Left cardiac atrium (tissue), 4 donors: ENCODE results near the gene ARHGEF38. TPM values are rescaled to one million over a fixed set of nuclear protein-coding genes. Genes with fewer than 3 reads are reported as not detected.
A peak's percentile ranks its signal among the peaks of the same experiment; 100 is the strongest.
"Not testable (repeated sequence)": the region's sequence is repeated elsewhere in the genome, so short reads cannot be mapped to it uniquely, and the experiment has no call there.

Source experiments
- ATAC-seq, 2 donors: fragments of 200-7000 bp; cut with Tn5 transposase; one replicate each; pipeline ENCODE4 v1.9.1; 2020; ENCODE audit warnings: mild to moderate bottlenecking in 2 of 2, moderate library complexity in 2 of 2
- DNase-seq: peaks from one replicate; pipeline ENCODE4 v3.0.0-alpha.2; 2020
- intact Hi-C, 2 donors: fragments of 100-400 bp; cut with DNase I; formaldehyde crosslinking; loops; one replicate each; pipeline versions ENCODE4 v1.14.1 to v1.15.1; 2022 to 2023
- total RNA-seq, 2 donors: library from RNA; stranded (reverse); fragmentation: NEBNext Ultra II Directional; extraction: Animal tissue kit (Norgen Biotek cat#: 25700); gene quantifications; one replicate each; pipeline ENCODE4 v1.2.1, GENCODE V29; 2021
- donor health status: DM: no; HTN: yes; CAD: no.
- donor health status: DM: no; HTN: yes; CAD: no; lungs with severe emphysema.
- donor health status: DM: yes; HTN: yes; CAD: no.
- donor health status: Dilated cardiomyopathy.

Gene ARHGEF38
- total RNA-seq, 2 donors from 2014 or later, result not detected

DNA sequence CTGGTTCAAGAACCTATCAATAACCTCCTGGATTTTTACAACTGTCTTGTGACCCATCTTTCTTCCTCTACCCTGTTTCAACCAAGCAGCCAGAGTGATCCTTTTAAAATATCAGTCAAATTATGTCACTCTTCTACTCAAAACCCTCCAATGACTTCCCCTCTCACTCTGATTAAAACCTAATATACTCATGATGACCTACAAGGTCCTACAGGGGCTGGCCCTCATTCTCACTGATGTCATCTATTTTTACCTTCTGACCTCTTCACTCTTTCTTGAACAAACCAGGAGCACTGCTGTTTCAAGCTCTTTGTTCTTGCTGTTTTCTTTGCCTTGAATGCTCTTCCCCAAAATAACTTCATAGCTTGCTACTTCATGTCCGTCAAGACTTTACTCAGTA, 48.5 kb downstream of the ARHGEF38 start:
- intact Hi-C loops, result no loop called here
- DNase-seq (no peak), ATAC-seq (no peak)

DNA sequence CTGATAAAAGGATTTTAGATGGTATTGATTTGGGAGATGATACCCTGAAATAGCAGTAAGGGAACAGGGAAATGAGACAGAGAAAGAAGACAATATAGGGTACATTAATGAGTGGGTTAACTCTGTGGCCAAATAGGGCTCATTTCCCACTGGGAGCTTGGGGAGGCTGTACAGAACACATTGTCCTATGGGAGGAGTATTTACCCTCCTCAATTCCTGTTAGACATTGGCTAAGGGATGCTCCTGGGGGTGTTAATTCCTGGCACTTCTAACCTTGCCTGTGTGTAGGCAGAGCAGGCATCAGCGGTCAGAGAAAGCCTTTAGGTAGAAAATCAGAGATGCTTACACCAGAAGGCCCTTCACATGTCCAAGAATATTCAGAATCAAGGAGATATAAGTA, 49.0 kb downstream of the ARHGEF38 start:
- no peak for ATAC-seq
- intact Hi-C loops, result no loop called here

DNA sequence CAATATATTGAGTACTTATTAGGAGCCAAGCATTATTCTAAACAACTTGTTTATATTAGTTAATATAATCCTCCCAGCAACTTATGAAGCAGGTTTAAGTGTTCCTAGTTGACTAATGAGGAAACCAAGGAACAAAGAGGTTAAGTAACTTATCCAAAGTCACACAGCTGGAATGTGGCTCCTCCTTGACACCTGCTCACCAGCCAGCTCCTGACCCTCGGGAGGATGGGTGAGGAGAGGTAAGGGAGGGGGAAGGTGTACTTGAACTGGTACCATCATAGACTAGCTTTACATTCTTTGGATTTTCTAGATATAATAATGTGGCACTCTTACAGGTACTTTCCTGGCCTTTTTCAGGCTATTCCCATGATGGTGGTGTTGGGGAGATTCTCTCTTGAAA, 50.7 kb downstream of the ARHGEF38 start:
- intact Hi-C loops, result no loop called here
- DNase-seq, result no peak
- no peak for ATAC-seq

More for the DNA sequence above, 49.0 kb downstream of the ARHGEF38 start:
- no peak for DNase-seq

DNA sequence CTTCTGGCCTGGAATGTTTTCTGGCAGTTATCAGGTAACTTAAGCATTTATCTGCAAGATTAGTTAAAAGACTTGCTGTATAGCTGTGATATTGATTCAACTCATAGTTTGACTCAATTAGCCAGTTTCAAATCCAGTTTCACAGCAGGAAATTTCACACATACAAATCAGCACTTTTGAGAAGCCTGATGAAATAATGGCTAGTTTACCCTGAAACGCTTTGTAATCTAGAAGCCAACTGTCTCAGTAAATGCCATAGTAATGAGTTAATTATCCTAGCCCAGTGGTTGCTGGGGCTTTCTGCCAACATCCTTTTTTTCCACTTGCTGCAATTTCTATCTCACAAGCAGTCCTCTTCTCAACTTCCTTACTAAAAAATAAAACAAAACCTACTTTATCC, 53.1 kb downstream of the ARHGEF38 start:
- ATAC-seq (no peak), DNase-seq (no peak)
- intact Hi-C loops, result no loop called here

DNA sequence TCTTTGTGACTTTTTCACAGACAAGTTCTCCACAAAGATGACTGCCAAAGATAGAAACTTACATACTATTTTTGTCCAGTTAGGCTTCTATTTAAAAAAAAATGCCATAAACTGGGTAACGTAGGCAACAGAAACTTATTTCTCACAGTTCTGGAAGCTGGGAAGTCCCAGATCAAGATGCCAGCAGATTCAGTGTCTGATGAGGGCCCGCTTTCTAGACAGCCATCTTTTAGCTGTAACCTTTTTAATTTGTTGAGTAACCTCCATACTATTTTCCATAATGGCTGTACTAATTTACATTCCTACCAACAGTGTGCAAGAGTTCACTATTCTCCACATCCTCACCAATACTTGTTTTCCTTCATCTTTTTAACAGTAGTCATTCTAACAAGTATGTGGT, 55.5 kb downstream of the ARHGEF38 start:
- ATAC-seq, result no peak
- no peak for DNase-seq
- intact Hi-C loops, result no loop called here

DNA sequence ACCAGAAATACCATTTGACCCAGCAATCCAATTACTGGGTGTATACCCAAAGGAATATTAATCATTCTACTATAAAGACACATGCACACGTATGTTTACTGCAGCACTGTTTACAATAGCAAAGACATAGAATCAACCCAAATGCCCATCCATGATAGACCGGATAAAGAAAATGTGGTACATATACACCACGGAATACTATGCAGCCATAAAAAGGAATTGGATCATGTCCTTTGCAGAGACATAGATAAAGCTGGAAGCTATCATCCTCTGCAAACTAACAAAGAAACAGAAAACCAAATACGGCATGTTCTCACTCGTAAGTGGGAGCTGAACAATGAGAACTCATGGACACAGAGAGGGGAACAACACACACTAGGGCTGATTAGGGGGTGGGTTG, 57.4 kb downstream of the ARHGEF38 start:
- intact Hi-C loops, ATAC-seq: not testable (repeated sequence)

DNA sequence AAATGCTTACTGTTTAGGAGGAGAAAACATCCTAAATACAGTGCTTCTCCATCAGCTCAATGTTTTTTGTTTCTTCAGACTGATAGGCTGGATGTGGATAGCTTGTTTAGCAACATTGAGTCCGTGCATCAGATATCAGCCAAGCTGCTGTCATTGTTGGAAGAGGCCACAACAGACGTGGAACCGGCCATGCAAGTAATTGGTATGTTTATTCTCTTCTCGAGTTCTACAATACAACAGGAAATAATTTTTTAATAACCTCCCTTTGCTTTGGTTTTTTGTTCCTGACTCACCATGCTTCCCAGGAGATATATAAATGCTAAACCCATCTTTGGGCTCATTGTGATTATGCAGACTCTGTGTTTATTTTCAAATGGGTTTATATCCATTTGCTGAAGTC, 60.9 kb downstream of the ARHGEF38 start:
- intact Hi-C loops, result no loop called here
- ATAC-seq, result no peak
- DNase-seq, result no peak

More for the DNA sequence above, 57.4 kb downstream of the ARHGEF38 start:
- DNase-seq, result not testable (repeated sequence)

DNA sequence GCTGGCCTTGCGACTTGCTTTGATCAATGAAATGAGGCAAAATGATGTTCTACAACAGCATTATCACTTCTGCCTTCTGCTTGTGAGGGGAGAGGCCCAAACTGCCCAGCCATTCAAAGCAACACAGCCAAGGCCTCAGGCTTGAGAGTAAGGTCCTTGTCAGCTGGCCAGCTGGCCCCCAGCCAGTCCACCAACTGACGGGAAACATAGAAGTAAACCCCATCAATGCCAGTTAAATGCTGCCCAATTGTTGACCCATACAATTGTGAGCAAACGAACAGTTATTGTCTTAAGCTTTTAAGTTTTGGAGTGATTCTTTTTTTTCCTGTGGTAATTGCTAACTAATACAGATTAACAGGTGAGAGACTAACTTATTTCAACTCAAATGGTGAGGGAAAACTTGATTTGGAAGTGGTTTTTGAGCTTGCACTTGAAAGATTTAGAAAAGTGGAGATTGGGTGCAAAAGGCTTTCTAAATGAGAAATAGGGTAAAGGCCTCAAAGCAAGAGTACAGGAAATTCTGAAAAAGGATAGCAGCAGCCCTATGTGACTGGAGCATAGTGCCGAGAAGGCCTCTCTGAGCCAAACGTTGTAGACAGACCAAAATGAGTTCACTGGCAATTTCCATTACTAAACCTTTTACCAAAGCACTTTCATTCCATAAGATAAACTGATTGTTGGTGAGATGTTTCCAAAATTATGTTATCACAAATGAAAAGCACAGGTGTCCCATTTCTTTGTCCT, 66.9 kb downstream of the ARHGEF38 start:
- ATAC-seq (peak in 1 of 2 donors; percentile 14), DNase-seq (peak; percentile 69)
- intact Hi-C loops, result no loop called here

DNA sequence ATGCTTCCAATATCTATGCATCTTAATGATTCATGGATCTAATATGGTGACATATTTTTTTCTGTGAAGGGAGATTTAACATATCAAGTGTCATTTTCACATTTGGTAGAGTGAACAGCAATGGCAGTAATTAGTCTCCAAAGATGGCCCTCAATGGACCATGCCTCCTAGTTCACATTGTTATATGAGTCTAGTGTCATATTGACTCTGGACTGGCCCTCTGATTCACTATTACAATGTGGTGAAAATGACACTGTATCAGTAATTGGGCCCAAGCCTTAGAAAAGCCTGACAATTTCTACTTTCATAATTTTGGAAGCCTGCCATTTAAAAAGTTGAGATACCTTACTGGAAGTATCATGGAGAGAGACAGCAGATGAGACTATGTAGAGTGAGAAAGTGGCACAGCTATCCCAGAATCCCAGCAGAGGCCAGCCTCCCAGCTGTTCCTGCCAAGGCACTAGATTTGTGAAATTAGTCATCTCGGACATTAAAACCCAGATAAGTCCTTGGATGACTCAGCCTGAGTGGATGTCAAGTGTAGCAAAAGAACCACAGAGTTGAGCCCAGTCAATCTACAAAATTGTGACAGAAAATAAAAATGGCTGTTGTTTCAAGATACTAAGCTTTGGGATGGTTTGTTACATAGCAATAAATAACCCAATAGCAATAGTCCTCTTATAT, 68.4 kb downstream of the ARHGEF38 start:
- DNase-seq, result no peak

DNA sequence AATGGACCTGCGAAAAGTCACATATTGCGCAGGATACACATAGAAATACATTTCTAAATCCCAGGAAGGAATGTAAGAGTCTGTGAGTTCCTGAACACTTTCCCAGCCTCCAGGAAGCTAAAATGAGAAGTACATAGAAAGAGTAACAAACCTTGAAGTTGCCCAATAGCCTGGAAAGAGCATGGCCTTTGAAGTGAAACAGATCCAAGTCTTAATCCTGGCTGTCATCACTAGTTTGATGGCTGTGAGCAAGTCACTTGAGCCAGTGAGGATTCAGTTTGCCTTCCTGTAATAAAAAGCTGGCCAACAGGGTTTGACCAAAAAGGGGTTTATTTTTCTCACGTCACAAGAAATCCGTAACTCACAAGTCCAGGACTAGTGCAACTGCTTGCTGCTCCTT, 69.8 kb downstream of the ARHGEF38 start:
- intact Hi-C loops, result no loop called here
- no peak for DNase-seq
- ATAC-seq, result peak; percentile 77 to 84

More for the DNA sequence above, 68.4 kb downstream of the ARHGEF38 start:
- peak in 1 of 2 donors; percentile 84 for ATAC-seq
- intact Hi-C loops, result no loop called here

DNA sequence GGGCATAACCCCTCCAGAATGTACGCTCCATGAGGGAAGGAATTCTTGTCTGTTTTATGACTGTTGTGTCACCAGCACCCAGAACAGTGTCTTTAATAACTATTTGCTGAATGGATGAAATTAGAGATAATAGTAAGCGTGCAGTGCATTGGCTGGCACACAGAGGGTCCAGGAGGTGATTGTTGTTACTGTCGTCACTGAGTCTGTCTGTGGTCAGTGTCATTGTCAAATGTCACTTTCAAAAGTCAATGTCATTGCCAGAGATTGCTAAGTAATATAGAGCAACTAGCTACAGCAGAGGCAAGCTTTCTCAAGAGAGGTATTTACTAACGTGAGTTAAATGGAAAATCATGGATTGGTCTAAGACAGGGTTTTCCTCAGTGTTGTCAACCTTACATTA, 70.7 kb downstream of the ARHGEF38 start:
- DNase-seq (no peak), ATAC-seq (peak in 1 of 2 donors; percentile 60)
- intact Hi-C loops, result no loop called here

DNA sequence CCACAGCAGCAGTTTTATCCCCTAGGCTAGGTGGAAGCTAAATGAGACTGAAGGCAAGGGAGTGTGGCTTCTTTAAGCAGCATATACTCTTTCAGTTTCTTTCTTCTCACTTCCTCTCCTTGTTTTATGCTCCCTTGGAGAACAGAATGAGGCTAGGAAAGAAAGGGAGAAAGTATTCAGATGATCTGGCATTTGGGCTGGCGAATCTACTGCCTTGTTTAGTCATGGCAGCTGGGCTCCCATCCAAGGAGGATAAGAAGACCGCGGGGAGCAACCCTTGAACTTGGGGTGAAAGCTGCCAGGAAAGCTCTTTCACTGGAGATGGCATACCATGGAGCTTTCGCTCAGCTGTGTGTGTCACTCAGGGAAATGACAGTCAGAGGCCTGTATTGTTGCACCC, 72.1 kb downstream of the ARHGEF38 start:
- peak; percentile 54 to 64 for ATAC-seq
- intact Hi-C loops, result no loop called here
- DNase-seq, result peak; percentile 43

DNA sequence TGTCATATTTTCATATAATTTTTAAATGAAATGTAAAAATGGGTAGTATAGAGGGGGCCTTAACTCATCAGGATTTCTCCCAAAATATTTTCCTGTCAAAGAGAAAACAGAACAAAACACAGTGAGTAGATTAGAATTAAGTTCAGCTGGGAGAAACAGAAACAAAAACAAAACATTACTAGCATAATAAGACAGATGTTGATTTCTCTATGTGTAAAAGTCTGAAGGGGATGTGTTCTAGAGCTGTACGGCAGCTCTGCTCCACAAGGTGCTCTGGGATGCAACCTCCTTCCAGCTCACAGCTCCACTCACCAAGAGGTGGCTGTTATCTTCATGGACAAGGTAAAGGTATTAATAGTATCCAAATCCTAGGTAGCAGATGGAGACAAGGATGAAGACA, 72.8 kb downstream of the ARHGEF38 start:
- DNase-seq (no peak), ATAC-seq (no peak)
- intact Hi-C loops, result no loop called here

DNA sequence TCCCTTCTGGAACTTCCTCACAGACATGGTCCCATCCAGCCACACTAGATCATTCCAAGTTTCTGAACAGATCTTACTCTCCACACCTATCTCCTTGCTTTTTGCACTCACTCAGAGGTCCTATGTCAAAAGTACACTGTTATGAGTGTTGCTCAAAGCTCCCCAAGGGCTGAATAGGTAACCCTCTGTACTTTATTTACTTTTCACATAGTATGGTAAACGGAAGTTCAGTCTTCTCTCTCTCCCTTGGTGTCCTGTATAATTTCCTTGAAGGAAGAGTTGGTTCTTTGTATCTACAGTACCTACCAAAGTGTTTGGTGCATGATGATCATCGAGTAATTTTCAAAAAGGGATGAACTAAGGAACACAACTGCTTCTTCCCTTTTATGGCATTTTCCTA, 74.4 kb downstream of the ARHGEF38 start:
- intact Hi-C loops, result no loop called here
- no peak for ATAC-seq
- no peak for DNase-seq

DNA sequence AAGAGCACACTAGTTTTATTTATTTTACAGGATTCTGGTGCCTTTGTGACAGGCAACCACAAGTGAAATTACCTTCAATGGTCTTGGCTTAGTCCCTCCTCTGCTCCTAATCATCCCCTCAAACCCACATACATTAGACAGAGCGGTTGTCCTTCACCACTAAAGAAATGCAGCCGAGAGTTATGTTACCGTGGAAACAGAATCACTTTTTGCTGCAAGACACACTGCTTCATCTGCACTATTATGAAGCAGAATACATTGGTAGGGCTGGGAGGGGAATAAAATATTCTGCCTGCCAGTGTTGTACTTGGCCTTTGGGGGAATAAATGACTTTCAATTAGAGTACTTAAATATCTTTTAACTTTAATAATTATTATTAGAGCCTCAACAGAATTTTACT, 75.2 kb downstream of the ARHGEF38 start:
- DNase-seq (no peak), ATAC-seq (no peak)
- intact Hi-C loops, result no loop called here

DNA sequence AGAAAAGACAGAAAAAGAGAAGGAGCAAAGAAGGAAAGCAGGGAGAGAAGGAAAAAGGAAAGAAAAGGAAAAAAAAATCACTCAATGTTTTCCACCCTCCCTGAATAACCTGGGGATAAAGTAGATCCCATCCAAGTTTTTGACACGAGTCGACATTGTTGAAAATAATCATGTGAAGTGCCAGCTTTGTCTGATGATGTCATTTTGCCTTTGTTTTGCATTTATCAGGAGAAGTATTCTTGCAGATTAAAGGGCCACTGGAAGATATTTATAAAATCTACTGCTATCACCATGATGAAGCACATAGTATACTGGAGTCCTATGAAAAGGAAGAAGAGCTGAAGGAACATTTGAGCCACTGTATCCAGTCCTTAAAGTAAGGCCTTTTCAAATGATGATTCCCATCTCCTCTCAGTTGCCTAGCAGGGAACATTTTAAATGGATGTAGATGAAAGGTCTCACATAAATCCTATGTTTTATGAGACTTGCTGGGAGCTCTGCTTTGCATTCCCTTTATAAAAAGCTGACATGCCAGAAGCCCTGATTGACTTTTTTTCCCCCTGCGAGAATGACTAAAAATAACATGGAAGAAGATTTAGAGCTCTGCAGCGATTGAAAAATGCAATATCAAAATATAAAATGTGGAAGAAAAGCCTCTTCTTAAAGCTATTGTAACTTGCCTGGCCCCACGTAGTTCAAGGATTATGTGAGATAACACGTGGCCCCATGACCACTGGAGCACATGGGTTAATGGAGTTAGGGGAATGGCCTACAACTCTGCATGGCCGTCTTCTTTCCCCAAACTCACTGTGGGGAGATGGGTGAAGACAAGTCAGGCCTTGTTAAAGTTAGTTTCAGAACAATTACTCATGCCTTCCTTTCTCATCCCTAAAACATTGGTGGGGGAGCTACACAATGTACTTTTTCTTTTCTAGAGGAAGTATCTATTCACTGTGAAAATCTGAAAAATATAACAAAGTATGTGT, 78.5 kb downstream of the ARHGEF38 start:
- no peak for DNase-seq
- intact Hi-C loops, result no loop called here
- no peak for ATAC-seq

DNA sequence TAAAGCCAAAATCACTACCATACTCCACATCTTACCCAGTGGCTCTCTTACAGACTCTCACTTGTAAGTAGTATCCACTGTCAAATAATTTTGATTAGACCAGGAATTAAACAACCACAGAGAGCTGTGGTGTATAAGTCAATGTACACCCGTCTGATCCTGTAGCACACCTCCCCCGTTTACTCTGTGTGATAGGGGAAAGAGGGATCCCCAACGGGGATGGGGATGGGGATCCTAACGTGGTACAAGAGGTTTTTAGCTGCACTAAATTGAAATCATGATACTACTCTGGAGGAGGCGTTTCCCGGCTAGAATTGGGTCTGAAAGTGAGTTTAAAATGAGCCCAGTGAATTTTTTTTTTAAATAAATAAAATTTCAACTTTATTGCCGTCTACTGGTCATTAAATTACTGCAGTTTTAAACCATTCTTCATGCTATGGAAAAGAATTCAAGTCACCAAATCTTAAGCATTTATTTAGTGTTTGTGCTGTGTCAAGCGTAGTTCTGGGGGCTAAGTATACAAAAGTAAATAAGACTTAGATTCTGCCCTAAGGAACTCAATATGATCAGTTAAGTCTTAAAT, 79.5 kb downstream of the ARHGEF38 start:
- intact Hi-C loops, result no loop called here
- ATAC-seq, result no peak
- no peak for DNase-seq

DNA sequence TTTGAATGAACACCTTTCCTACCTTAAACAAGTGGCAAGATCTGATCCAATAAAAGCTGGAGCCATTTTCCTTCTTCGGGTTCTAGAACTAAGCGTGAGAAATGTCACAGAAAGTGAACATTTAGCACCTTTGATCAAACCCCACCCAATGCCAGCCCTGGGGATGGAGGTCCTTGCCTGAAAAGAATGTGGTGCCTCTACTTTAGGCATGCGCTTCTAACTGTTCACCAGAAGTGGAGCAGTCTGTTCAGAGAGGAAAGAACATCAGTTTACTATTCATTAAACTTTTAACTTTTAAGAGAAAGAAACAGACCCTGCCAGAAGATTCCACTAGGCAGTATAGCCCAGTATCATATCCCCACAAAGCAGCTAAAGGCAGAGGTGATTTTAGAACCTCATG, 80.2 kb downstream of the ARHGEF38 start:
- ATAC-seq (no peak), DNase-seq (no peak)
- intact Hi-C loops, result no loop called here

DNA sequence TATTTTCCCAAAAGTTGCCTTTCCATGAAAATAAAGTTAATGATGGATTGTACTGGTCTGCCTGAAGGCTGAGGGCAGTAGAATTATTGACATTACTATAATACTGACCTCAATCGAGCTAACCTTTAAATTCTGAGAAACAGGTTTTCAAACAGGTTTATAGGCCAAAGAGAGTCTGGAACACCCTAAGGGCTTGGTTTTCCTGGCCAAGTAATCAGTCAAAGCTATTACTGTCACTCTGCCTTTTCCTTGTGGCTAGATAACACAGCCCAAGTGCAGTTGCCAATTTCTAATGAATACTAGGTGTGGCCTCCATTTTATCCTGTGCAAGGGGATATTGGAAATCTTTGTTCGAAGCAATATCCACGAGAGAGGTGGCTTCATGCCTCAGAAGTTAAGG, 80.8 kb downstream of the ARHGEF38 start:
- intact Hi-C loops, result no loop called here
- no peak for ATAC-seq
- DNase-seq, result no peak
